Measurements from ENCODE around the gene MAPK12. TPM values are rescaled to one million over a fixed set of nuclear protein-coding genes. Genes with fewer than 3 reads are reported as not detected.
A peak's percentile ranks its signal among the peaks of the same experiment; 100 is the strongest.

The MAPK12 gene
- total and polyA plus RNA-seq, 2 of the 8 experiments (the other 6 are each of a cell fraction or from before 2014, with no cell fraction given) = 17.3 to 20.3 TPM

DNA sequence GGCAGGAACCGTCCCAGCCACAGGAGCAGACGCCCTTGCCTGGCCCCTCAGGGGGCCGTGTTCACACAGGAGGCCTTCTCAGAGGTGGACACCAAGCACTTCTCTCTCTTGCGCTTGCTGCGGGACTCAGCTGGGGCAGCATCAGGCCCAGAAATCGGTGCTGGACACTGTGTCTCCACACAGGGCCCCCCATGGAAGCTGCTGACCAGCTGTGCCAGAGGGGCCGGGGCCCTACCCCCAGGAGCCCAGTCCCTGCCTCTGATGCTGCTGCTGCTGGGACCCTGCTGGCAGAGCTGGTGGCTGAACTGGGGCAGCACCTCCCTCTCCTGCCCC lies 42.0 kb upstream of the MAPK12 start:
- Histone ChIP-seq H3K27ac (ENCODE audit: low read depth, low read length) (no peak overlapping the region), H3K4me1 (replicated peaks in 1 of 4; ENCODE audit: control insufficient read depth in 3 of 4, insufficient read depth in 4 of 4, low read length in 3 of 4) (peaks cover 3 to 41% (median 27%) of the 10 kb centered on the region in 4 experiments), H2BK5ac (ENCODE audit: low read depth, low read length) (peak overlapping the region; percentile 9; the same call in 1 of the 2 replicates), H3K79me1 (ENCODE audit: low read depth, low read length) (peaks cover 4% of the 10 kb centered on the region), H3K23ac (ENCODE audit: insufficient read length) (no peak overlapping the region), H3K14ac (ENCODE audit: insufficient read length) (no peak overlapping the region), H2BK20ac (ENCODE audit: low read length) (no peak overlapping the region), H3K56ac (replicated peaks; ENCODE audit: insufficient read length, low read depth, low read length) (no peak overlapping the region), H3K4ac (replicated peaks; ENCODE audit: insufficient read length, low read depth, low read length) (no peak overlapping the region), H4K5ac (ENCODE audit: insufficient read length, low read depth, low read length) (no peak overlapping the region), H3K79me2 (ENCODE audit: control insufficient read depth in 1 of 2, insufficient read depth in 2 of 2, low read length in 2 of 2) (peaks cover 0 to 14% of the 10 kb centered on the region in 2 experiments; a peak in 2 of 4 replicates), H4K91ac (replicated peaks; ENCODE audit: insufficient read length, low read length) (no peak overlapping the region), H2BK120ac (replicated peaks; ENCODE audit: low read depth, low read length) (no peak overlapping the region), H3K4me2 (ENCODE audit: insufficient read depth in 1 of 2, low read depth in 2 of 2, low read length in 2 of 2) (no peak overlapping the region), H2AFZ (ENCODE audit: low read length) (no peak overlapping the region), H2BK12ac (ENCODE audit: low read depth, low read length) (no peak overlapping the region), H2AK5ac (ENCODE audit: low read depth, low read length) (no peak overlapping the region), H3K18ac (ENCODE audit: extremely low read depth, low read length) (no peak overlapping the region), H3K9ac (replicated peaks in 1 of 4; ENCODE audit: extremely low read depth in 1 of 4, low read depth in 3 of 4, low read length in 3 of 4) (no peak overlapping the region), H3K27me3 (replicated peaks in 1 of 4; ENCODE audit: control insufficient read depth in 3 of 4, extremely low read depth in 1 of 4, insufficient read depth in 3 of 4, low read length in 3 of 4) (no peaks in the 10 kb centered on the region; a peak in 2 of 7 replicates), H3K4me3 (ENCODE audit: extremely low read depth in 1 of 4, insufficient read depth in 2 of 4, low read depth in 3 of 4, low read length in 4 of 4) (no peak overlapping the region), H3K9me3 (ENCODE audit: insufficient read depth in 2 of 2, low read depth in 1 of 2, low read length in 1 of 2) (no peaks in the 10 kb centered on the region; a peak in 1 of 4 replicates), H3K36me3 (ENCODE audit: control insufficient read depth in 2 of 4, insufficient read depth in 4 of 4, low read length in 3 of 4) (no peaks in the 10 kb centered on the region), H4K8ac (ENCODE audit: extremely low read depth, insufficient read depth, low read length) (no peak overlapping the region; the same call in 1 of the 2 replicates), H2BK15ac (ENCODE audit: low read length) (no peak overlapping the region), H4K20me1 (replicated peaks in 1 of 2; ENCODE audit: control insufficient read depth in 1 of 2, insufficient read depth in 2 of 2, low read length in 2 of 2) (peaks cover 8 to 27% of the 10 kb centered on the region in 2 experiments), H3K23me2 (ENCODE audit: low read depth, low read length) (peaks cover 11% of the 10 kb centered on the region; the same call in 1 of the 2 replicates)
- WGBS, 2 experiments (ENCODE audit: extremely low coverage in 1 of 2, insufficient coverage in 1 of 2, insufficient read length in 1 of 2, insufficient replicate concordance in 2 of 2, low coverage in 1 of 2, low lambda C conversion rate in 2 of 2, missing lambda C conversion rate in 1 of 2) = 93% methylated on average over 2 of the region's 7 CpGs; no CpG with 5 or more reads in 1 of the 2 experiments
- ChIA-PET CTCF (ENCODE audit: partially characterized antibody) (interaction anchor here (0.8 to 3.2 kb wide), 8 partner anchors 9 to 51 kb away, joined by 3 to 16 read pairs (median 6); no protein-coding TSS in a partner anchor), POLR2A (ENCODE audit: partially characterized antibody) (interaction anchor here (0.7 to 2.4 kb wide), 2 partner anchors 9 to 13 kb away, joined by 3 to 15 read pairs; no protein-coding TSS in a partner anchor)
- no peak for DNase-seq (ENCODE audit: low read depth in 1 of 2, low spot score in 2 of 2)
- FAIRE-seq = no peak
- TF ChIP-seq SP2 (IDR thresholded peaks at IDR 0.05; ENCODE audit: low read length) (no peak), HDAC2 (IDR thresholded peaks at IDR 0.05; ENCODE audit: borderline replicate concordance in 1 of 2, low read depth in 2 of 2, low read length in 2 of 2) (no peak), CBX8 (IDR thresholded peaks at IDR 0.05; ENCODE audit: borderline replicate concordance, low read depth, low read length) (no peak), SIN3A (conservative IDR thresholded peaks at IDR 0.05 in 1 of 2, IDR thresholded peaks at IDR 0.05 in 1 of 2; ENCODE audit: low read depth in 1 of 2, low read length in 2 of 2) (no peak), POU5F1 (IDR thresholded peaks at IDR 0.05; ENCODE audit: low read depth, low read length) (no peak), SRF (IDR thresholded peaks at IDR 0.05; ENCODE audit: low read depth, low read length) (no peak), CHD2 (IDR thresholded peaks at IDR 0.05; ENCODE audit: low read length) (no peak), CREB1 (IDR thresholded peaks at IDR 0.05) (no peak), HDAC6 (IDR thresholded peaks at IDR 0.05; ENCODE audit: low read depth, low read length) (no peak), RXRA (IDR thresholded peaks at IDR 0.05; ENCODE audit: insufficient read depth, low read depth, low read length) (no peak), NANOG (IDR thresholded peaks at IDR 0.05; ENCODE audit: insufficient read depth, low read depth, low read length, poor library complexity, severe bottlenecking) (no peak), RBBP5 (IDR thresholded peaks at IDR 0.05; ENCODE audit: borderline replicate concordance, low read depth, low read length) (no peak)
- TF ChIP-seq, protein P1, sequence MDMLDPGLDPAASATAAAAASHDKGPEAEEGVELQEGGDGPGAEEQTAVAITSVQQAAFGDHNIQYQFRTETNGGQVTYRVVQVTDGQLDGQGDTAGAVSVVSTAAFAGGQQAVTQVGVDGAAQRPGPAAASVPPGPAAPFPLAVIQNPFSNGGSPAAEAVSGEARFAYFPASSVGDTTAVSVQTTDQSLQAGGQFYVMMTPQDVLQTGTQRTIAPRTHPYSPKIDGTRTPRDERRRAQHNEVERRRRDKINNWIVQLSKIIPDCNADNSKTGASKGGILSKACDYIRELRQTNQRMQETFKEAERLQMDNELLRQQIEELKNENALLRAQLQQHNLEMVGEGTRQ (IDR thresholded peaks at IDR 0.05; ENCODE audit: low read length) = no peak

Measured in H1 (cell line).